HG02973 (cell line): ENCODE results near the gene RPL3.

ENCODE experiments used
- ATAC-seq: cut with Tn5 transposase; IDR thresholded peaks from one replicate; pipeline ENCODE4 v1.9.1; 2021; ENCODE audit warnings: moderate library complexity; ENCODE audit not compliant: unreplicated experiment

RPL3 gene

DNA sequence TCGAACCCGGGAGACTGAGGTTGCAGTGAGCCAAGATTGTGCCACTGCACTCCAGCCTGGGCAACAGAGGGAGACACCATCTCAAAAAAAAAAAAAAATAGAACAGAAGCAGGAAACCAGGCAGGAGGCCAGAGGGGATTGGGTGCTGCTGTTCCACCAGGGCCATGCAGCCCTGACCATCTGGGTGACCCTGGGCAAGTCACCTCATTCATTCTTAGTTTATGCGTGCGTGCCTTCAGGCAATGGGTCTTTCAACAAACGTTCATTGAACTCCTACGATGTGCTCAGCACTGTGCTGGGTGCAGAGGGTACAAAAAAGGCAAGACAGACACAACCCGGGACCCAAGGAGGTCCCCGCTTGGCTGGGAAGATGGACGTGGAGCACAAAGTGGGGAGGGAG is 18.3 kb downstream of the RPL3 start:
- ATAC-seq: no peak

DNA sequence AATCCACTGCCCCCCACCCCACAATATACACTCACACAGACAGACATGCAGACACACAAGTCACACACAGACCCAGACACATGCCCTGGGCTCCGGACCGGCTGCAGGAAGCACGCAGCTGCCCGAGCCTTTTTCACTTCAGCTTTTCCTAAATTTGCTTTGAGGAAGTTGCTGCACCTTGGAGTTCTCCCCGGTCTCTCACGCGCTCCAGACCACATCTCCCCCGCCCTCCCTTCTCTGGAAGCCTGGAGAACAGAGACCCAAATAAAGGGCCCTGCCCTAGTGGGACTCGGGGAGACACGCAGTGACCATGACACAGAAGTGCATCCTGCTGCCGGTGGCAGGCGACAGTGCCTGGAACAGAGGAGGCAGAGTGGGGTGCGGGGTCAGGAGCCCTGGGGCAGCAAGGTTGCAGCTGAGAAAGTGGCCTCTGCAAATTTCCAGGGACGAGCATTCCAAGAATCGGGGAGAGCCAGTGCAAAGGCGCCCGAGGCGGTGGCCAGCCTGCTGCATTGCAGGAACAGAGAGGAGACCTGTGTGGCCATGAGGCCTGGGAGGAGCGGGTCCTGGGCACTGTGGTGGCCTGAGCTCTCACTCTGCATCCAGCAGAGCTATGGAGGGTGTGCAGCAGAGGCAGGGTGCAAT is 19.1 kb downstream of the RPL3 start:
- ATAC-seq: no peak

DNA sequence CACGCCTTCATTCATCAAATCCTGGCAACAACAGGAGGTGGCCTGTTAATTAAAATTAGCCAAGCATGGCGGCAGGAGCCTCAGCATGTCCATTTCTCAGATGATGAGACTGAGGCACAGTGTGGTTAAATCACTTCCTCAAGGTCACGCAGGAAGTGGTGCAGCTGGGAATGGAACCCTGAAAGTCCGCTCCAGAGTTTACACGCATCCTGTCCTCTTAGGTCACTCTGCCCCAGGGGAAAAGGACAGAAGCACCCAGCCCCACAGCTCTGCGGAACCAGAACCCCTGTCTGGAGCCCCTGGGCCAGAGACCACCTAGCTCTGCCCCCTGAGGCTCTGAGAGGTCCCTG is 19.6 kb downstream of the RPL3 start:
- ATAC-seq: no peak

DNA sequence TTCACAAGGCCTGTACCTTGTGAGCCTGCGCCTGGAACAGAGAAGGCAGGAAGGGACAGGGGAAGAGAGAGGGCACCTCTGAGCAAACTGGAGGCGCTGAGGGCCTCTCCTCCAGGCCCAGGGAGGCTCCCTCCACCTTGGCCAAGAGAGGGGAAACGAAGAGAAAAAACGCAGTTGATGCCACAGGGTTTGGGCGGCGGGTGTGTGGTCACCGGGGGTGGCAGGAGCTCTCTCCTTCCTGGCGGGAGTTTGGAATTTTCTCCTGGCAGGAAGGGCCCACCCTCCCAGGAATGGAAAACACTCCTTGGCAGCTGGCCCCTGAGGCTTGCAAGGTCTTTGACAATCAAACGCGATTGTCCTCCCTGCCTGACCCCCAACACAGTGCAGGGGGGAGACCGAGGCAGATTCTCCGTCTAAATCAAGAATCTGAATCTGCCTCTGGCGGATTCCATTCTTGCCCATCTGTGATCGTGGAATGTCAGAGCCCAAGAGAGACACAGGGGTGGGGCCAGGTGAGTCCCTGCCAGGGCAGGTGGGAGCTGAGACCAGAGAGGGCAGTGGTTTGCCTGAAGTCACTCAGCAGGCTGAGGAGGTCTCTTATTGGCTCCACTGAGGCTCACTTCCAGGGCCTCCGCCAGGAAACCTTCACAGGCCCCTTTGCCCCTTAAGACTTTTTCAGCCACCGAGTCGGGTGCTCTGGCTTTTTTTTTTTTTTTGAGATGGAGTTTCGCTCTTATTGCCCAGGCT is 21.0 kb downstream of the RPL3 start:
- ATAC-seq: no peak

DNA sequence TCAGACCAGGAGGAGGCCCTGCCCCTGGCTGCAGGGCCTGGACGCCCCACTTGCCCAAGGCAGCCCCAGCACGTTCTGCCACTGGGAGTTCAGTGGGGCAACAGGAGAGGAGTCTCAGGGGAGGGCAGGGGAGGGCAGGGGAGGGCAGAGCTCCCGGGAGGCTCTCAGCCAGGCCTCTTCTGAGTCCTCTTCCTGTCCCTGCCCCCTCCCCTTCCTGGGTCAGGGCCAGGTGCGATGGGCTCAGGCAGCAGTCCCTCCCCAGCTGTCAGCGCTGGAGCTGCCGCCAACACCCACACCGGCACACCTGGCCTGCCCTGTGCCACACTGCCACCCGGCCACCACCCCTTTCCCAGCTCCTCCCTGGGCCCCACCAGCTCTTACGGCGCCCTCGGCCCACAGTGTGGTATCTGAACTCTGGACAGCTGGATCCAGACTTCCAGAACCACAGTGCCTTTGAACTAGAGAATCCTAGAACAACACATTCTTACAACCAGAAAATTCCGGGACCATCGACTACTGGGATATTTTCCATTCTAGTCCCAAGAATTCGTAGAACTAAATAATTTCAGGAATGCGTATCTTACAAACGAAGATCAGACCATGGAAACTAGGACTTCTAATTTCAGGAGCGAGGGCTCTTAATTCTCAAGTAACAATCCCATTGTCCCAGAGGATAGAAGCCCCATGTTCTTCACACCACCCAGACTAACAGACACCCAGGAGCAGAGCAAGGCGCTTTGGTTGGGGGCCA is 21.8 kb downstream of the RPL3 start:
- no peak for ATAC-seq

DNA sequence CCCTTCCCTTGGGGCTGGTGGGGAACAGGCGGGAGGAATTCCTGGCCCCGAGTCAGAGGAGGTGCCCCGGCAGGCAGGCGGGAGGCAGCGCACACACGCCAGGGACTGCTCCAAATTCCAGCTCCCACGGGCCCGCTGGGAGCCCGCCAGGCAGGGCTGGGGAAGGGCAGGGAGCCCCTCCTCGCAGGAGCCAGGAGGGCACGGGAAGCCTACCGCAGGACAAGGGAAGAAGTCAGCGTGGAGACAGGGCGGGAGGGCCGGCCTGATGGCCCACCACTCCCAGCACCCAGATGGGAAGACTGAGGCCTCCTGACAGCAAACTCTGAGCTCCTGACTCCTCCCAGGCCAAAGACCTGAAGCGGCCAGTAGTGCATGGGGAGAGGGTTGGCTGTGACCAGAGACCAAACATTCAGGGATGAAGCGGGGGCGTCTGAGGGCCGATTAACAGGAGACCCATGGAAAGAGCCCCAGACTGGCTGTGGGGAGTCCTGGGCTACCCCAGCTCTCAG is 22.4 kb downstream of the RPL3 start:
- ATAC-seq: no peak

DNA sequence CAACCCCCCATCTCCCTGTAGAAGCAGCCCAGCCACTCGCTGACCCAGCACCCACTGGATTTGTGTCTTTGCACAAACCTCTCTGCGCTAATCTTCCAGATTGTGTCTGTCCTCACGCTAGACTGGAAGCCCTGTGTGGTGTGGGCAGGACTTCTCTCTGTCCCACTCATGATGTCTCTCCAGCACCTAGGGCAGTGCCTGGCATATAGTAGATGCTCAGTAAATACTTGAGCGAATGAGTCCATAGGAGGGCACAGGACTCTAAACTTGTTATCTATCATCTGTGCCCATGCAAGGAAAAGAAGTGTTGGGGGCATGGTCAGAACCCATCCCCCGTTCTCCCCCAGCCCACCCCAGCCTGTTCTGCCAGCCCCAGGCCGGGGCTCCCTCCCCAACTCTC is 22.9 kb downstream of the RPL3 start:
- ATAC-seq: no peak

DNA sequence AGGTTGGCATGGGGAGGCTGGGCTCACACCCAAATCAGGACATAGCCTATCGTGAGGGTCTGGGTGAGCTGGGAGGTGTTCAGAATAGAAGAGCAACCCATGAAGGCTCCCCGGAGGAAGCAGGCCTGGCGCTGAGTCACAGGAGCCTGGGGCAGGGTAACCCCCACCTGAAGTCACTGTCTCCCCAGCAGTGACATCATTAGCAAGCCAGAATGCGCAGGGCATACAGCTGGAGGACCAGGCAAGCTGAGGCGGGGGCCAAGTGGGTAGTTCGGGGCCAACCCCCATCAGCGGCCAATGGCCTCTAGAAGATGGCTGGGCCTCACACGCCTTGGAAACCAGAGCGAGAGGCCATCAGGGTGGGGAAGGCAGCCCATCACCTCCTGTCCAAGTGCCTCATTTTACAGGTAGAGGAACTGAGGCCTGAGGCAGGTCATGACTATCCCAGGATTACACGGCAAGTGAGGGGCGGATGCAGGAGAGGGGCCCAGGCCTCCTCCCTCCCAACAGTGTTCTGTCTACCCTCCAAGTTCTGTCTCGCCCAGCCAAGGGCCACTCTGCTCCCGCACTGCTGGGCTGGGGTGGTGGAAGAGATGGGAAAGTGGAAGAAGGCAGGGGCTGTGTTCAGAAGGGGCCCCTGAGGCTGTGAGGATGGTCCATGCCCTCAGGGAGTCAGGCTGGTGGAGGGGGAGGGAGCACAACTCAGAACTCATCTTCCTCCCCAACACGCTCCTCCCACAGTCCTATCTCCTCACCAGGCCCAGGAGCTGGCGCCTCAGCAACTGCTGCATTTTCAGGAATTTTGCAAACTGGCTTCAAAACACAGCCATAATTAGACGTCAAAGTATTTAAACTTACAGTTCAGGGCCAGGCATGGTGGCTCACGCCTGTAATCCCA is 24.6 kb downstream of the RPL3 start:
- no peak for ATAC-seq

DNA sequence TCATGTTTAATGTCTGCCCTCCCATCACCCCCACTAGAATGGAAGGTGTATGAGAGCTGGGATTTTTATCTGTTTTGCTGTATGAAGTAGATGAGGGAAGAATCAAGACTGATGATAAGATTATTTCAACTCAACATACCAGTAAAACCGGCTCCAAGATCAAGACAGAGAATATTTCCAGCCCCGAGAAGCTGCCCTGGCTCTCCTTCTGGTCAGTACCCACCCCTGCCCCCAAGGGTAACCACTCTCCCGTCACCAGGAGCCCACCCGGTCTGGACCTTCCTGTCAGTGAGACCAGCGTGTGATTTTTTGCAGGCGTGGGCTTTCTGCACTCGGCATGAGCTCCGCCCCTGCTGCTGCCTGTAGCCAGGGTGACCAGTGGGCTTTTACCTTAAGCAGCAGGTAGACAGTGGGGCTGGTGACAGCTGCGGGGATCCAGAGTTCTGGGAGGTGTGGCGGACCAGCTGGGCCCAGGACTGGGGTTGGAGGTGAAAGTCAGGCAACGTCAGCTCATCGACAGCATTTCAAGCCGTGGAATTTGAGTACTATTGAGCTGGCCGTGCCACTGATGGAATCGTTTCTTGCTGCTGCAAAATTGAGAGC is 25.6 kb downstream of the RPL3 start:
- no peak for ATAC-seq

DNA sequence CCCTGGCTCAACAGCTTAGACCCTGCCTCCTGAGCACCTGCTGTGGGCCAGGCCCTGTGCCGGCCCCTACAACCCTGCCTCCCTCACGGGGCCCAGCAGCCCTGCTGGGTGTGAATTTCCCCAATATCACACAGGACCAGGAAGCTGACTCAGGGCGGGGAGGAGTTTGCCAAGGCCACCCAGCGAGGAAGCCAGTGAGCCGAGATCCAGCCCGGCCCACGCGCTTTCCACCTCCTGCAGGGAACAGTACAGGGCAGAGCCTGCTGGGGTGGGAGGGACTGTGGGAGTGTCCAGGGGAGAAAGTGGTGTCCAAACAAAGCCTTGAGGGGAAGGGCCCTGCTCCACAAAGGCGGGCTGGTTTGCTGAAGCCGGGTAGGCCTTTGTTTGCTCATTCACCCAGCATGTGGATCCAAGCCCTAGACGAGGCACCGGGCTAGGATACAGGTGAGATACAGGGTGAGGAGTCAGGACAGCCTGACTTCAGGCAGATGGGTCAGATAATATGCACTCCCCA is 26.8 kb downstream of the RPL3 start:
- ATAC-seq: no peak

DNA sequence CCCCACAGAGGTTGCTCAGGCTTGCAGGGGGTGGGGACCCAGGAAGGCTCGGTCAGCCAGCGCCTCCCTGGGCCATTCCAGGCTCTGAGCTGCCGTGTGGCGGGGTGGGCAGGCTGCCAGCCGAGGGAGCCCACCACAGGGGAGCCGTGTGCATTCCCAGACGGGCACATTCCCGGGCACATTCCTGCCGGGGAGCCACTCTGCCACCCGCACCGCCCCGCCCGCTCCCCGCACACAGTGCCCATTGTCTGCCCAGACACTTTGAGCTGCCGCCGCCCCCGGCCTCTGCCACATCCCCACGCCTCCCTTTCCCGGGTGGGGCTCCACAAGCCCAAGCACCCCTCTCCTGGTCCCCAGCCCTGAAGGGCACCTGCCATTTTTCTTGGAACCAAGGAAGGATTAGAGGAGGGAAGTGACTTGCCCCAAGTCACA is 27.4 kb downstream of the RPL3 start:
- no peak for ATAC-seq

DNA sequence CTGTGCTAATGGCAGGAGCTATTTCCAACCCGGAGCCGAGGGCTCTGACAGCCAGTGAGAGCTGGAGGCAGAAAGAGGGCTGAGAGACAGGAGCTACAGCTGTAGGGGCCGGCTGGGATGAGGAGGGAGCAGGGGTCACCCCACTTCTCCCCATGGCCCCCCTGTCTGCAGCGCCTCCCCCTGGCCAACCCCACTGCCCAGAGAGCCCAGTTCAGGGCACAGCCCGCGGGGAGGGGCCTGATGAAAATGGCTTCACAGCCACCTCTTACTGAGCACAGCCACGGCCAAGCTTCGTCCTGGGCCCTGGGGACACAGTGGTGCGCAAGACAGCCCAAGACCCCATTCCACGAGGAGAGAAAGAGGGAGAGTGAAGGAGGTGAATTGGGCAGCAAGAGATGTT is 27.9 kb downstream of the RPL3 start:
- no peak for ATAC-seq

DNA sequence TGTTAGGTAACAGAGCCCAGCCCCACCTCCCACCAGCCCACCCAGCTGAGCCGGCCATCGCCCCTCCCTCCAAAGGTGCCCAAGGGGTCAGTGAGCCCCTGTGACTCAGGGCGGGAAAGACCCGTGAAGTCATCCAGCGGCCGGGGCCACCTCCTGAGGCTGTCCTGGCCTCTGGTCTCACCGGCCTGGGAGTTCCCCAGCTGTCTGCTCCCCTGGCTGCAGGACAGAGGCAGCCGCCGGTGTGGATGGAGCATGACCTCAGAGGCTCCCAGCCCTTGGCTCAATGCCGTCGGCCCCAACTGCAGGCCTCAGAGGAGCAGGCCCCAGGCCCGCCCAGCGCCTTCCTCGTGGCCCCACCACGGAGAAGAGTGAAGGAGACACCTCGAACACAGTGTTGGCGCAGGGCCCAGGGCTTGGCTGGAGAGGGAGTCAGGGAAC is 28.7 kb downstream of the RPL3 start:
- no peak for ATAC-seq

DNA sequence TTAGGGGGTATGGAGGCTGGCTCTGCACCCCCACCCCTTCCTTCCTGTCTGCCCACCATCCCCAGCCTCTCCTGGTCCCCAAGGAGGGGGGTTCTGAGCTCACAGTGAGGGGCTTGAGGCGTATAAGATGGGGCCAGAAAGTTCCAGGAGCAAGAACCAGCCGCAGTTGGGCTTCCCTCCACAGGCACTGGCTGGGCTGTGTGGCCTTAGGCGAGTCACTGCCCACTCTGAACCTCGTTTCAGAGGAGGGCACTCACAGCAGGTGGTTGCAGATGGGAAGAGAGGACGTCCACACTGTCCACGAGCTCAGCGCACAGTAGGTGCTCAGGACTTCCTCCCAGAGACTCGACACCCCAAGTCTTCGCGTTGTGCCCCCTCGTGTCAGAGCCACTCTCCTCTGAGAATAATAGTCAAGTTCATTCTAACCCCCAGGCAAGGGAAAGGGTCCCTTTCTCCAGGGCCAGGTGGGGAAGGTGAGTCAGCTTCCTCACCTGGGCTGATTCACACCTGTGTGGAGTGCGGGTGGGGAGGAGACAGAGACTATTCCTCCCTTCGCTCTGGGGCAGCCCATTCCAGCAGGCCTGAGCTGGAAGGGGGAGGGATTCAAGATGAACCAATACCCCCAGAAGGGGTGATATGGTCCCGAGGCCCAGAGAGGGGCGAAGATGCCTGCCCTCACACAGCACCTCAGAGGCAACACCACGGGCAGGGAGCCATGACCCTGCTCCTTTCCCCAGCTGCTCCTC is 29.3 kb downstream of the RPL3 start:
- ATAC-seq: no peak

DNA sequence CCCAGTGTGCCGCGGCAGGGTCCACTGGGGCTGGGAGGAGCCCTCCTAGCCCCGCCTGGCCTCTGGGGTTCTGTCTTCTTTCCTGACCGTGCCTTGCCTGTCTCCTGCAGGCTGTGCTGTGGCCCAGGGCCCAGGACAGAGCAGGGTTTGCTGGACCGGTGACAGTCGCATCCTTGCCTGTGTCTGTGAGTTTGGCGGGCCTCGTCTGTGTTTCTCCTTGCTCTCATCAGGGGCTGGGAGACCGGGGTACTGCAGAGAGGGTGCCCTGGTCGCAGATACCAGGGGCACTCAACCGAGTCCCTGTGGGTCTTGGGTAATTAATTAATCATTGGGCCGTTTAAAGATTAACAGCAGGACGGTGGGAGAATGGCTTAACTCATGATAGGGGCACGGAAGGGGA is 29.9 kb downstream of the RPL3 start:
- no peak for ATAC-seq

DNA sequence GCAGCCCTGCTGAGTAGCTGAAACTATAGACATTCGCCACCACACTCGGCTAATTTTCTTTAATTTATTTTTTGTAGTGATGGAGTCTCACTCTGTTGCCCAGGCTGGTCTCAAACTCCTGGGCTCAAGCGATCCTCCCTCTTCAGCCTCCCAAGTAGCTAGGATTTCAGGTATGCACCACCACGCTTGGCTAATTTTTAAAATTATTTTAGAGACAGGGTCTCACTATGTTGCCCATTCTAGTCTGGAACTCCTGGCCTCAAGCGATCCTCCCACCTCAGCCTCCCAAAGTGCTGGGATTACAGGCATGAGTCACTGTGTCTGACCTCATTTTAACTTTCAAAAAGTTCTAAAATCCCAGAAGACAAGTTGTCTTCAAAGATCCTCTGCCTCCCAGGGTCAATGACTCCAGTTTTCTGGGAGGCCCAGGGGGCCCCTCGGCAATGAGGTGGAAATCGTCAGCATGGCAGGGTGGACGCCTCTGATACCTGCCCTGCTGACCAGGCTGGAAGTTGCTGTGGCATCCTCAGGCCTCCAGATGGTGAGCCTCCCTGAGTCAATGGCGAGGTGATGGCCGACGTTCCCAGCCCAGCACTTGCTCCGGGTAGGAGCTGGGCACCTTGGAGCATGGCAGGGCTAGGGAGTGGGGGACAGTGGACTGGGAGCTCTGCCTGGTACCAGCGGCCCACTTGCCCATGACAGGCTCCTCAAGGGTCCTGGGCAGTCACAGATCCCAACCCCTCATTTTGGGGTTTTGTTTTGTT is 31.1 kb downstream of the RPL3 start:
- ATAC-seq: no peak

DNA sequence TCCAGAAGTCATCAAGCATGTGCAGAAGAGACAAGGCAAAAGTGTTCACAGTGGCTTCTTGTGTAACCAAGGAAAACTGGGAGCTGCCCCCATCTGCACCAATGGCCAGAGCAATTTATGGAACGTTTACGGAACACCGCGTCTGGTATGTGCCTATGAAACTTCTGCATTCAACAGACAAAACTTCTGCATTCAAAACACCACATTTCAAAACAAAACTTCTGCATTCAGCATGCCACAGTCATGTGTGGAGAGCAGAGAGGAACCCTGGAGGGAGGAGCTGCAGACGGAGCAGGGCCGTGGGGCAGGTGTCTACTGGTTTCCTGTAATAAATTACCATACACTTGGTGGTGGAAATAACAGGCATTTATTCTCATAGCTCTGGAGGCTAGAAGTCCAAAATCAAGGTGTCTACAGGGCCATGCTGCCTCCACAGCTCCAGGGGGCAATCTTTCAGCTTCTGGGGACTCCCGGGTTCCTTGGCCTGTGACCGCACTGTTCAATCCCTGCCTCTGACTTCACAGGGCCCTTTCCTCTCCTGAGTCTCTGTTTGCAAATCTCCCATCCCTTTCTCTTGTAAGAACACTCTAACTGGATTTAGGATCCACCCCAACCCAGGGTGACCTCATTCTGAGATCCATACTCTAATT is 32.2 kb downstream of the RPL3 start:
- no peak for ATAC-seq

DNA sequence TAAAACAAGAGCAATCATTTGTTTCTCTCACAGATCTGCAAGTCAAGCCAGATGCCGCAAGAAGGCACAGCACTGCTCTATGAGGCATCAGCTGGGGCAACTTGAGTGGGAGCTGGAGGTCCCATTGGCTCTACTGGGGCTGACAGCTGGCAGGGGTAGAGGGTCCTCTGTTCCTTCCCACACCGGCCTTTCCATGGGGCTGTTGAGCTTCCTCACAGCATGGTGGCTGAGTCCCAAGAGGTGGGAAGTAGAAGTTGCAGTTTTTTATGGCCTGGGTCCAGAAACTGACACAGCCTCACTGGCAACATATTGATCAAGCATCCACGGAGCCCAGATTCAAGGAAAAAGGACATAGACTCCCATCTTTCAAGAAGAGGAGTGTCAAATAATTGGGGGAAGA is 34.4 kb downstream of the RPL3 start:
- ATAC-seq: no peak
